NCI-H2227 (cell line): ENCODE results near the gene SLC2A10.

Source experiments
- DNase-seq: peaks from one replicate; lab custom pipeline; 2025; ENCODE audit not compliant: unreplicated experiment; lab: John Stamatoyannopoulos, UW

SLC2A10 gene

GRCh38 chr20:46764068-46764467 lies 54.6 kb downstream of the SLC2A10 start:
- DNase-seq = no peak

- no peak for DNase-seq
Measured at GRCh38 chr20:46765506-46766120, 56.2 kb downstream of the SLC2A10 start.

- peak; percentile 60 for DNase-seq
Measured at GRCh38 chr20:46767127-46767761, 57.8 kb downstream of the SLC2A10 start.

GRCh38 chr20:46770330-46771194 lies 61.1 kb downstream of the SLC2A10 start:
- no peak for DNase-seq

- no peak for DNase-seq
Measured at GRCh38 chr20:46771195-46771588, 61.7 kb downstream of the SLC2A10 start.

GRCh38 chr20:46772901-46773300 lies 63.5 kb downstream of the SLC2A10 start:
- no peak for DNase-seq

- no peak for DNase-seq
Measured at GRCh38 chr20:46773680-46774079, 64.2 kb downstream of the SLC2A10 start.

- no peak for DNase-seq
Measured at GRCh38 chr20:46774236-46774635, 64.8 kb downstream of the SLC2A10 start.

GRCh38 chr20:46774943-46775560 lies 65.6 kb downstream of the SLC2A10 start:
- no peak for DNase-seq

- no peak for DNase-seq
Measured at GRCh38 chr20:46775806-46776205, 66.4 kb downstream of the SLC2A10 start.

GRCh38 chr20:46777331-46777730 lies 67.9 kb downstream of the SLC2A10 start:
- DNase-seq = no peak

- DNase-seq = no peak
Measured at GRCh38 chr20:46779831-46780230, 70.4 kb downstream of the SLC2A10 start.

GRCh38 chr20:46784436-46785127 lies 75.1 kb downstream of the SLC2A10 start:
- DNase-seq = no peak
